K562 (cell line): ENCODE data around the gene GRWD1. TPM values are rescaled to one million over a fixed set of nuclear protein-coding genes. Genes with fewer than 3 reads are reported as not detected.
A peak's percentile ranks its signal among the peaks of the same experiment; 100 is the strongest.

Source experiments
- ATAC-seq: fragments of 200-7000 bp; cut with Tn5 transposase; 3 replicates; pipeline ENCODE4 v1.9.1; 2020; ENCODE audit warnings: moderate library complexity
- BruUV-seq: library from RNA; stranded (reverse); fragments of 400-500 nt; replicated peaks from 2 replicates; lab custom pipeline; 2021; lab: Mats Ljungman, UMichigan
- CTCF ChIA-PET: fragments of 300-600 bp; formaldehyde crosslinking; extraction: SDS; loops from one replicate; lab custom pipeline; 2021; ENCODE audit warnings: low intra/inter-chr PET ratio; lab: Yijun Ruan, JAX
- POLR2A ChIA-PET: fragments of 300-600, 350-650 bp; sonication (Branson Sonifier 250); formaldehyde crosslinking; extraction: SDS; loops from one replicate; lab custom pipeline; 2021; ENCODE audit warnings: antibody characterized with exemption, inconsistent platforms; lab: Yijun Ruan, JAX
- DNase-seq, 4 experiments: peaks; one replicate each; pipeline versions ENCODE4 v3.0.0 to v3.0.0-alpha.2; 2011 to 2018; ENCODE audit warnings: low spot score in 3 of 4, mixed read lengths in 3 of 4; ENCODE audit errors: extremely low read depth in 1 of 4
- FAIRE-seq: peaks from 2 replicates; lab custom pipeline; 2011; peaks lifted over from hg19 to GRCh38; lab: Jason Lieb, UNC
- H2AFZ ChIP-seq: 2 replicates; pipeline ENCODE4 v1.6.0; 2011; ENCODE audit warnings: low read depth, low read length, control low read depth, inconsistent platforms
- H3K27ac ChIP-seq: fragments of 200-600 bp; 3 replicates; pipeline ENCODE4 v1.8.0; 2011; ENCODE audit warnings: low read depth, mild to moderate bottlenecking, control low read depth, inconsistent platforms, low read length, moderate library complexity, mixed read lengths; ENCODE audit errors: extremely low read depth
- H3K27me3 ChIP-seq, 2 experiments: fragments of 300-600 bp in 1 of 2; 2 replicates in 1 of 2; 3 replicates in 1 of 2; pipeline versions ENCODE4 v1.6.0 to v1.8.0; 2011; ENCODE audit warnings: inconsistent platforms in 2 of 2, low read length in 2 of 2, mild to moderate bottlenecking in 1 of 2, mixed read lengths in 1 of 2, moderate library complexity in 1 of 2; ENCODE audit not compliant: control insufficient read depth in 2 of 2, insufficient read depth in 2 of 2
- H3K36me3 ChIP-seq: fragments of 300-600 bp; 3 replicates; pipeline ENCODE4 v1.8.0; 2011; ENCODE audit warnings: mild to moderate bottlenecking, low read length, inconsistent platforms; ENCODE audit not compliant: control insufficient read depth, insufficient read depth
- H3K4me1 ChIP-seq, 2 experiments: fragments of 200-600 bp in 1 of 2; replicated peaks in 1 of 2; 2 replicates in 1 of 2; 3 replicates in 1 of 2; pipeline versions ENCODE4 v1.5.1 to v1.8.0; 2011; ENCODE audit warnings: inconsistent platforms in 2 of 2, low read length in 2 of 2, mild to moderate bottlenecking in 1 of 2, mixed read lengths in 1 of 2, moderate library complexity in 1 of 2; ENCODE audit not compliant: control insufficient read depth in 2 of 2, insufficient read depth in 2 of 2
- H3K4me2 ChIP-seq: 2 replicates; pipeline ENCODE4 v1.6.1; 2011; ENCODE audit warnings: low read length, control low read depth, inconsistent platforms, mixed read lengths; ENCODE audit not compliant: insufficient read depth
- H3K4me3 ChIP-seq: fragments of 200-600 bp; sonication (generic), shearing (Covaris generic); 2 replicates; pipeline ENCODE4 v1.5.1; 2016; ENCODE audit warnings: control low read depth, inconsistent platforms
- H3K79me2 ChIP-seq: fragments of 200-600 bp; 3 replicates; pipeline ENCODE4 v1.8.0; 2011; ENCODE audit warnings: low read length, inconsistent platforms; ENCODE audit not compliant: control insufficient read depth, insufficient read depth
- H3K9ac ChIP-seq, 2 experiments: 2 replicates each; pipeline versions ENCODE4 v1.6.0 to v1.6.1; 2011; ENCODE audit warnings: low read depth in 2 of 2, low read length in 2 of 2, control low read depth in 1 of 2, inconsistent platforms in 1 of 2, mild to moderate bottlenecking in 1 of 2, mixed read lengths in 1 of 2; ENCODE audit not compliant: insufficient read depth in 1 of 2
- H3K9me1 ChIP-seq: one replicate; pipeline ENCODE4 v1.6.0; 2011; ENCODE audit warnings: inconsistent platforms, mild to moderate bottlenecking, low read length, moderate library complexity; ENCODE audit not compliant: control insufficient read depth, insufficient read depth
- H3K9me3 ChIP-seq: replicated peaks from 2 replicates; pipeline ENCODE4 v1.5.1; 2011; ENCODE audit warnings: low read depth, low read length, inconsistent platforms; ENCODE audit not compliant: control insufficient read depth, insufficient read depth
- H4K20me1 ChIP-seq: replicated peaks from 2 replicates; pipeline ENCODE4 v1.6.1; 2011; ENCODE audit warnings: low read length, inconsistent platforms, mixed read lengths; ENCODE audit not compliant: control insufficient read depth, insufficient read depth
- CHAMP1 ChIP-seq: fragments of 450-650 bp; IDR thresholded peaks from 2 replicates; pipeline ENCODE4 v1.6.1; 2016; ENCODE audit warnings: mild to moderate bottlenecking
- DEAF1 ChIP-seq: fragments of 450-650 bp; formaldehyde crosslinking; IDR thresholded peaks from 2 replicates; pipeline ENCODE4 v1.4.0; 2020; ENCODE audit warnings: mild to moderate bottlenecking, moderate library complexity
- HDAC1 ChIP-seq, 2 experiments: fragments of 450-650 bp; IDR thresholded peaks; 2 replicates each; pipeline ENCODE4 v1.6.1; 2016 to 2017; ENCODE audit warnings: inconsistent platforms in 1 of 2, mild to moderate bottlenecking in 1 of 2, moderate library complexity in 1 of 2
- LARP7 ChIP-seq: fragments of 450-650 bp; IDR thresholded peaks from 2 replicates; pipeline ENCODE4 v1.6.1; 2016
- MCM3 ChIP-seq: fragments of 450-650 bp; IDR thresholded peaks from 2 replicates; pipeline ENCODE4 v1.6.1; 2016
- PTBP1 ChIP-seq: fragments of 200-400 bp; formaldehyde crosslinking; IDR thresholded peaks from 2 replicates; pipeline ENCODE4 v1.6.1; 2017; ENCODE audit warnings: low read depth, low read length
- RFX7 ChIP-seq: fragments of 250-450 bp; sonication (Bioruptor Pico); IDR thresholded peaks from 2 replicates; pipeline ENCODE4 v1.5.1; 2021; ENCODE audit warnings: mild to moderate bottlenecking
- ZNF408 ChIP-seq: fragments of 250-450 bp; sonication (Bioruptor Pico); IDR thresholded peaks from 2 replicates; pipeline ENCODE4 v1.4.0; 2020; ENCODE audit warnings: low read depth, mild to moderate bottlenecking, moderate library complexity
- WGBS: fragments of 100-300 bp; shearing (Covaris generic); methylation state at CpG from one replicate; pipeline ENCODE4 v1.1.6; 2016; ENCODE audit warnings: low coverage, mixed read lengths; ENCODE audit not compliant: insufficient coverage; ENCODE audit errors: missing lambda C conversion rate; 5-methylcytosine and 5-hydroxymethylcytosine counted together
- in situ Hi-C: fragments of 300-500 bp; cut with MboI; formaldehyde crosslinking; loops from 4 replicates; pipeline ENCODE4 v1.15.0; 2018; ENCODE audit warnings: inconsistent platforms, mixed read lengths
- intact Hi-C: fragments of 100-400 bp; cut with micrococcal nuclease; formaldehyde crosslinking; loops from 2 replicates; pipeline ENCODE4 v1.14.2; 2022
- polyA plus RNA-seq, 8 experiments: library from polyadenylated mRNA; depleted of rRNA in 4 of 8; stranded (reverse) in 5 of 8; unstranded in 3 of 8; fragments of >200 nt; fragmentation: Nextera tagmentation in 2 of 8; fragmentation: Illumina TruSeq in 1 of 8; extraction: Ambion mirVana in 2 of 8; extraction: Trizol in 1 of 8; gene quantifications; 2 replicates each; pipeline versions ENCODE4 v1.2.1 to v1.2.3, GENCODE V29; 2011 to 2014; ENCODE audit warnings: inconsistent platforms in 1 of 8, missing spikeins in 1 of 8
- total RNA-seq, 7 experiments: library from RNA; depleted of rRNA in 6 of 7; stranded (reverse); fragments of >200 nt in 6 of 7; fragmentation: Illumina TruSeq in 2 of 7; extraction: Trizol in 2 of 7; gene quantifications; 2 replicates each; pipeline versions ENCODE4 v1.2.1 to v1.2.3, GENCODE V29; 2011 to 2021; ENCODE audit warnings: low replicate concordance in 1 of 7
- TF ChIP-seq, protein P1 (sequence below), 2 experiments: fragments of 450-650 bp; formaldehyde crosslinking in 1 of 2; IDR thresholded peaks; 2 replicates each; pipeline versions ENCODE4 v1.4.0 to v1.6.1; 2014 to 2020; ENCODE audit warnings: mild to moderate bottlenecking in 2 of 2, borderline replicate concordance in 1 of 2, low read depth in 1 of 2

The GRWD1 gene
- total and polyA plus RNA-seq, 9 of the 15 experiments (the other 6 are each of a cell fraction or from before 2014, with no cell fraction given) = 1.5 to 87.2 (median 24.5) TPM

DNA sequence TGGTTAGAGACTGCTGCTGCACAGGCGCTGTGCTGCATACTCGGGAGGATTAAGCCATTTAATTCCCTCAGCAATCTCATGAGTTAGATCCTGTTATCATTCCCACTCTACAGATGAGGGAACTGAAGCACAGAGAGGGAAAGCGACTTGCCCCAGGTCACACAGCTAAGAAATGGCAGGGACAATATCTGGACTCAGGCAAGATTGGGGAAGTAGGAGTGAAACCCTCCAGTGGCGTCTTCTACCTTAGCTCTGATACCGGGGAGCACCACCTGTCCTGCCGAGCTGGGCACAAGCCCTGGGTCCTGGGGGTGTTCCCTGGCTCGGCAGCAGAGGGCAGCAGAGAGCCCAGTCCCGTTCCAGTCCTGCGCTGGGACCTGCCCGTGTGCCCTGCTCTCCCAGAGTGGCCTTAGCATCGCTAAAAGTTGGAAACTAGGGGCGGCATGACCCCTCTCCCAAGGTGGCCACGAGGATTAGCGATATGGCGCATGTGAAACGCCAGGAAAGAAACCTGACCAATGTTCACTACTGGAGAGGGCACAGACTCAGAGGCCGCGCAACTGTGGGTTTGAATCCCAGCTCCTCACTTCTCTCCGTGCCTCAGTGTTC is 43.9 kb downstream of the GRWD1 start:
- H3K27me3 ChIP-seq = no peaks in the 10 kb centered on the region
- ChIA-PET CTCF (interaction anchor here (0.6 to 1.5 kb wide), 4 partner anchors 16 to 99 kb away, joined by 3 to 9 read pairs (median 6); no protein-coding TSS in a partner anchor), POLR2A (interaction anchor here (0.7 to 1.8 kb wide), 12 partner anchors 9 to 130 kb away, joined by 3 to 5 read pairs (median 4); partner anchors contain the start of genes RPL18 and SPHK2)
- intact Hi-C loops (loop anchor here (10.0 kb wide), 1 partner anchor 95 kb away; the partner anchor contains the start of genes GRIN2D and KDELR1), in situ Hi-C loops (no loop called here)
- H2AFZ ChIP-seq = no peak overlapping the region
- no peaks in the 10 kb centered on the region for H3K9me1 ChIP-seq
- H3K27ac ChIP-seq = no peak overlapping the region
- peaks cover 2% of the 10 kb centered on the region; the same call in 1 of the 3 replicates for H3K36me3 ChIP-seq
- peak; percentile 79 for FAIRE-seq
- 0 out of 2 replicates have a peak, but pooled peaks cover 4% of the 10 kb centered on the region for H4K20me1 ChIP-seq
- ATAC-seq = peak; percentile 36
- H3K4me2 ChIP-seq = no peak overlapping the region; the same call in 1 of the 2 replicates
- H3K4me3 ChIP-seq = no peak overlapping the region
- no TSS peak for BruUV-seq
- H3K9ac ChIP-seq = no peak overlapping the region
- peaks cover 34 to 53% of the 10 kb centered on the region in 2 experiments for H3K4me1 ChIP-seq
- peaks cover 6% of the 10 kb centered on the region; the same call in 2 of the 3 replicates for H3K79me2 ChIP-seq
- peak; percentile 71 to 80 (median 76) for DNase-seq
- H3K9me3 ChIP-seq = no peaks in the 10 kb centered on the region
- 19% methylated on average over 19 of the region's 19 CpGs for WGBS
- TF ChIP-seq HDAC1 (IDR thresholded peaks at IDR 0.05) (no peak), MCM3 (no peak), LARP7 (no peak), DEAF1 (CRISPR knock-in tag) (no peak), RFX7 (CRISPR knock-in tag) (no peak), CHAMP1 (no peak), PTBP1 (0 out of 2 replicates have a peak, but pooled peaks have one; percentile 42), ZNF408 (no peak)
- TF ChIP-seq, protein P1, sequence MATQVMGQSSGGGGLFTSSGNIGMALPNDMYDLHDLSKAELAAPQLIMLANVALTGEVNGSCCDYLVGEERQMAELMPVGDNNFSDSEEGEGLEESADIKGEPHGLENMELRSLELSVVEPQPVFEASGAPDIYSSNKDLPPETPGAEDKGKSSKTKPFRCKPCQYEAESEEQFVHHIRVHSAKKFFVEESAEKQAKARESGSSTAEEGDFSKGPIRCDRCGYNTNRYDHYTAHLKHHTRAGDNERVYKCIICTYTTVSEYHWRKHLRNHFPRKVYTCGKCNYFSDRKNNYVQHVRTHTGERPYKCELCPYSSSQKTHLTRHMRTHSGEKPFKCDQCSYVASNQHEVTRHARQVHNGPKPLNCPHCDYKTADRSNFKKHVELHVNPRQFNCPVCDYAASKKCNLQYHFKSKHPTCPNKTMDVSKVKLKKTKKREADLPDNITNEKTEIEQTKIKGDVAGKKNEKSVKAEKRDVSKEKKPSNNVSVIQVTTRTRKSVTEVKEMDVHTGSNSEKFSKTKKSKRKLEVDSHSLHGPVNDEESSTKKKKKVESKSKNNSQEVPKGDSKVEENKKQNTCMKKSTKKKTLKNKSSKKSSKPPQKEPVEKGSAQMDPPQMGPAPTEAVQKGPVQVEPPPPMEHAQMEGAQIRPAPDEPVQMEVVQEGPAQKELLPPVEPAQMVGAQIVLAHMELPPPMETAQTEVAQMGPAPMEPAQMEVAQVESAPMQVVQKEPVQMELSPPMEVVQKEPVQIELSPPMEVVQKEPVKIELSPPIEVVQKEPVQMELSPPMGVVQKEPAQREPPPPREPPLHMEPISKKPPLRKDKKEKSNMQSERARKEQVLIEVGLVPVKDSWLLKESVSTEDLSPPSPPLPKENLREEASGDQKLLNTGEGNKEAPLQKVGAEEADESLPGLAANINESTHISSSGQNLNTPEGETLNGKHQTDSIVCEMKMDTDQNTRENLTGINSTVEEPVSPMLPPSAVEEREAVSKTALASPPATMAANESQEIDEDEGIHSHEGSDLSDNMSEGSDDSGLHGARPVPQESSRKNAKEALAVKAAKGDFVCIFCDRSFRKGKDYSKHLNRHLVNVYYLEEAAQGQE (IDR thresholded peaks at IDR 0.05; ENCODE audit: borderline replicate concordance) = peak; percentile 59; the same call in 1 of the 2 replicates
- TF ChIP-seq, protein P1 (CRISPR knock-in tag; IDR thresholded peaks at IDR 0.05; ENCODE audit: low read depth) = no peak
